Ectodermal cell (in vitro differentiated cells): Measurements from ENCODE around the gene GDF7.

Source experiments
- H3K27ac ChIP-seq: 2 replicates; pipeline ENCODE4 v1.7.0; 2013; ENCODE audit warnings: mild to moderate bottlenecking, low read depth, low read length; ENCODE audit not compliant: insufficient read depth, poor library complexity, severe bottlenecking
- H3K27me3 ChIP-seq: 2 replicates; pipeline ENCODE4 v1.7.0; 2013; ENCODE audit warnings: mild to moderate bottlenecking, low read length; ENCODE audit not compliant: insufficient read depth, control insufficient read depth, poor library complexity, severe bottlenecking
- H3K36me3 ChIP-seq: one replicate; pipeline ENCODE4 v1.7.0; 2013; ENCODE audit warnings: low read length; ENCODE audit not compliant: control insufficient read depth, insufficient read depth
- H3K4me1 ChIP-seq: one replicate; pipeline ENCODE4 v1.7.0; 2013; ENCODE audit warnings: low read length; ENCODE audit not compliant: control insufficient read depth, insufficient read depth
- H3K4me3 ChIP-seq: 2 replicates; pipeline ENCODE4 v1.7.0; 2013; ENCODE audit warnings: low read depth, low read length, control low read depth; ENCODE audit not compliant: insufficient read depth
- H3K9me3 ChIP-seq: 2 replicates; pipeline ENCODE4 v1.7.0; 2013; ENCODE audit warnings: mild to moderate bottlenecking, low read length, moderate library complexity; ENCODE audit not compliant: control insufficient read depth
- WGBS, 2 experiments: methylation state at CpG; one replicate each; pipeline ENCODE4 v1.1.7; 2013; ENCODE audit warnings: missing lambda C conversion rate in 2 of 2; 5-methylcytosine and 5-hydroxymethylcytosine counted together

Gene GDF7

DNA sequence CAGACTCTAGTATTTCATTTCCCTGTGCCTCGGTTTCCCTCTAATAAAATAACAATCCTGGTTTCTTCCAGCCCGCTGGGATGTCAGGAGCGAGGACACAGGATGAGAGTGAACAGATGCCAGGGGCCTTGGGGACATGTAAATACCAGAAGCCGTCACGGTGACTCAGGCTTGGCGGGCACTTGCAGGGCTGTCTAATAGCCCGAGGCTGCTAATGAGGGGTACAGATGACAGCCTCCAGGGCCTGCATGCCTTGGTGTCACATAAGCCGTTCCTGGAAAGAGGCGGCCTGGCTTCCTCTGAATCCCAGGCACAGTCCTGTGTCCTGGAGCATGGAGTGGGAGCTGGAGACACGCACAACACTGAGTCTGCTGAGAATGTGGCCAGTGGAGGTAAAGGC, 44.2 kb upstream of the GDF7 start:
- WGBS, 2 experiments, result 94 to 95% methylated on average over 10 of the region's 10 CpGs

GRCh38 chr2:20623241-20623640, 43.7 kb upstream of the GDF7 start:
- Histone ChIP-seq H3K4me3 (no peak overlapping the region), H3K36me3 (peaks cover 6% of the 10 kb centered on the region), H3K27me3 (no peaks in the 10 kb centered on the region), H3K9me3 (no peaks in the 10 kb centered on the region), H3K4me1 (peaks cover 7% of the 10 kb centered on the region), H3K27ac (no peak overlapping the region)
- WGBS, 2 experiments, result 82 to 85% methylated on average over 10 of the region's 10 CpGs

More for the DNA sequence above, 44.2 kb upstream of the GDF7 start:
- Histone ChIP-seq H3K27me3 (no peaks in the 10 kb centered on the region), H3K36me3 (peaks cover 6% of the 10 kb centered on the region), H3K27ac (no peak overlapping the region), H3K9me3 (no peaks in the 10 kb centered on the region), H3K4me3 (no peak overlapping the region), H3K4me1 (peaks cover 12% of the 10 kb centered on the region)

DNA sequence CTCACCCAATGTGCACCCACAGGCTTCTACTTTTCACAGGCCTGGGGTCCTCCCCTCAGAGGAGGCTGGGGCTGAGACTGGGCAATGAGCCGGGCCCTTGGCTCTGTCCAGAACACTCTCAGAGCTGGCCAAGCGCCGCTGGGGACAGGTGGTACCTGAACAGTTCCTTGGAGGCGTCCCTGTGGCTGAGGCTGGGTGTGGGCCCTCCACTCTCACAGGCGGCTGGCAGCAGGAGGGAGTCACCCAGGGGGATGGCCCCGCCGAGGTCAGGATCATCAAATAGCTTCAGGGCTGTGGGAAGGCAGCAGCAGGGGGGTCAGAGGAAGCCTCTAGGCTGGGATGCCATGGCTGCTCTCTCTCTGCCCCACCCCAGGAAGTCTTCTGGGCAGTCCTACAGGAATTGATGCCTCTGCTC, 43.2 kb upstream of the GDF7 start:
- WGBS, 2 experiments, result 93% methylated on average over 7 of the region's 7 CpGs
- Histone ChIP-seq H3K9me3 (no peaks in the 10 kb centered on the region), H3K36me3 (peaks cover 6% of the 10 kb centered on the region), H3K27me3 (no peaks in the 10 kb centered on the region), H3K4me3 (no peak overlapping the region), H3K4me1 (peaks cover 4% of the 10 kb centered on the region), H3K27ac (no peak overlapping the region)

- H3K27me3 ChIP-seq, result no peaks in the 10 kb centered on the region
- peaks cover 6% of the 10 kb centered on the region for H3K36me3 ChIP-seq
- no peak overlapping the region for H3K27ac ChIP-seq
- no peaks in the 10 kb centered on the region for H3K9me3 ChIP-seq
- peaks cover 4% of the 10 kb centered on the region for H3K4me1 ChIP-seq
- no peak overlapping the region for H3K4me3 ChIP-seq
- WGBS, 2 experiments, result 89 to 91% methylated on average over 20 of the region's 20 CpGs
Measured at GRCh38 chr2:20624156-20624883, 42.6 kb upstream of the GDF7 start.

DNA sequence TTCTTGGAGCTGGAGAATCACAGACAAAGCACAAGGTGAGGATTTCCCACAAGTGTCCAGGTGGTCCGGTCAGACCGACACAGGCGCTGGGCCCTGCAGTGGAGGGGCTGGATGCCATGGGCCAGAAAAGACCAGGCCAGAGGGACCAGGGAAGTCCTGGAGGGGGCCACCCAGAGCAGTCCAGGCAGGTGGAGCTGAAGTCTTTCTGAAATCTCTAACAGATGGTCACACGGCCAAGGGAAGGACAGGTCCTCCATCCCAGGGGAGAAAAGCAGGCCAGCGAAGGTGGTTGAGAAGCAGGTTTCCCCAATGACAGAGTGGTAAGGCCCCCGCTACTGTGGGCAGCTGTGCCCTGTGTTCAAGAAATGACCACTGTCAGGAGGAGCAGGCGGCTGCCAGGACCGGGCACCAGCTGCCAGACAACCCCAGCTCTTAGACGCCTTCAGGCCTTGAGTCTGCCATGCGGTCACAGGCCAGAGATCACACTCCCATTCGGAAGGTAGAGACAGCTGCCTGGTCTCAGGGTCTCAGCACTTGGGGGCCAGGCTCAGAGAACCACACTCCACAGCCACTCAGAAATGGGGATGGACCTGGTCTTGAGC, 42.0 kb upstream of the GDF7 start:
- Histone ChIP-seq H3K4me3 (no peak overlapping the region), H3K27ac (no peak overlapping the region), H3K9me3 (no peaks in the 10 kb centered on the region), H3K27me3 (no peaks in the 10 kb centered on the region), H3K36me3 (peaks cover 6% of the 10 kb centered on the region), H3K4me1 (peaks cover 4% of the 10 kb centered on the region)
- WGBS, 2 experiments, result 85 to 87% methylated on average over 11 of the region's 11 CpGs

- 91 to 94% methylated on average over 19 of the region's 19 CpGs for WGBS, 2 experiments
- H3K4me1 ChIP-seq, result peaks cover 4% of the 10 kb centered on the region
- no peaks in the 10 kb centered on the region for H3K27me3 ChIP-seq
- no peaks in the 10 kb centered on the region for H3K9me3 ChIP-seq
- no peak overlapping the region for H3K27ac ChIP-seq
- peaks cover 3% of the 10 kb centered on the region for H3K36me3 ChIP-seq
- H3K4me3 ChIP-seq, result no peak overlapping the region
Measured at GRCh38 chr2:20625491-20626391, 41.2 kb upstream of the GDF7 start.

DNA sequence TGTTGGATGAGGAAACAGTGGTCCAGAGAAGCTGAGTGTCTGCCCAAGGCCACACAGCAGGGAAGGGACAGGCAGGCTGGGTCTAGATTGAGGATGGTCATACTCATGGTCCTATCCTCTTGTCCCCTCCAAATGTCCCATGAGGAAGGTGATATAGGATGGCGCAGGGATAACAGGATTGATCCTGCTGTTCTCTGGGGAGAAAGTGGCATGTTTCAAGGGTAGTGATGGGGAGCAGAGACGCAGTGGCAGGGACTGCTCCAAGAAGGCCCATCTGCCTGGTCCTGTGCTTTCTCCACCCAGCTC, 40.6 kb upstream of the GDF7 start:
- H3K27ac ChIP-seq, result no peak overlapping the region
- no peak overlapping the region for H3K4me3 ChIP-seq
- no peaks in the 10 kb centered on the region for H3K9me3 ChIP-seq
- no peaks in the 10 kb centered on the region for H3K27me3 ChIP-seq
- H3K36me3 ChIP-seq, result no peaks in the 10 kb centered on the region
- peaks cover 4% of the 10 kb centered on the region for H3K4me1 ChIP-seq
- WGBS, 2 experiments, result 96 to 97% methylated on average over 2 of the region's 2 CpGs

GRCh38 chr2:20626698-20627513, 40.0 kb upstream of the GDF7 start:
- H3K27me3 ChIP-seq, result no peaks in the 10 kb centered on the region
- H3K4me1 ChIP-seq, result peaks cover under 1% of the 10 kb centered on the region
- no peak overlapping the region for H3K4me3 ChIP-seq
- WGBS, 2 experiments, result 91% methylated on average over 20 of the region's 20 CpGs
- H3K36me3 ChIP-seq, result no peaks in the 10 kb centered on the region
- H3K9me3 ChIP-seq, result no peaks in the 10 kb centered on the region
- no peak overlapping the region for H3K27ac ChIP-seq

DNA sequence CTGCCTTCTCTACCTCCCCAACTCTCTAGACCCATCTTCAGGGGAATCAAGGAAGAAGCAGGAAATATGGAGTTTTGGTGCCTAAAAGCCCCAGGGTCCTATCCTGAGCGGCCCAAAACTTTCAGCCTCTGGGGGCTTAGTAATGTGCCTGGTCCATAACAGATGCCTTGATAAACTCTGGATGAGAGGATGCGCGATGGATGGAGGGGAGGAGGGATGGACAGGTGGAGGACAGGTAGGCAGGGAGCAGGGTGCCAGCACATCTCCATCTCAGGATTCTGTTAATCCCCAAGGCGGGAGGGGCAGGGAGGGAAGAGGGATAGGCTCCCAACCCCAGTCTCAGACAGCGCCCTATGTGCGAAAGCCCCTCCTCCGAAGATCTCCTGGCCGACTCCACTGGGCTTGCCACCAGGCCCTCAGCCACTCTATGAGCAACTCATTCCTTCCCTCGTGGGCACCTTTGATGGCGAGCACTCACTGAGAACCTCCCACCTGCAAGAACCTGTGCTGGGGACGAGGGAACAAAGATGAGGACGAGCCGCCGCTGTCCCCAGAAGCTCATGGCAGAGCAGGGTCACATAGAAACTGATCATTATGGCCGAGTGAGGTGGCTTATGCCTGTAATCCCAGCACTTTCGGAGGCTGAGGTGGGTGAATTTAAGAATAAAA, 39.1 kb upstream of the GDF7 start:
- Histone ChIP-seq H3K27me3 (no peaks in the 10 kb centered on the region), H3K4me3 (no peak overlapping the region), H3K9me3 (no peaks in the 10 kb centered on the region), H3K36me3 (no peaks in the 10 kb centered on the region), H3K27ac (no peak overlapping the region), H3K4me1 (no peaks in the 10 kb centered on the region)
- WGBS, 2 experiments, result 88% methylated on average over 16 of the region's 16 CpGs
